Subcutaneous abdominal adipose tissue (tissue), 5 donors: ENCODE measurements around the gene ITIH3.

Source experiments
- H3K27ac ChIP-seq: one replicate; pipeline ENCODE4 v1.7.0; 2013; ENCODE audit warnings: low read depth, mild to moderate bottlenecking, inconsistent platforms, low read length, moderate library complexity
- H3K27me3 ChIP-seq, 5 donors: one replicate each; pipeline ENCODE4 v1.7.0; 2013; ENCODE audit warnings: low read length in 5 of 5, inconsistent platforms in 1 of 5; ENCODE audit not compliant: control insufficient read depth in 5 of 5, insufficient read depth in 4 of 5
- H3K36me3 ChIP-seq, 5 donors: one replicate each; pipeline ENCODE4 v1.7.0; 2013; ENCODE audit warnings: low read length in 5 of 5; ENCODE audit not compliant: control insufficient read depth in 5 of 5, insufficient read depth in 5 of 5
- H3K4me1 ChIP-seq, 5 donors: one replicate each; pipeline ENCODE4 v1.7.0; 2013; ENCODE audit warnings: low read length in 5 of 5, mild to moderate bottlenecking in 3 of 5, moderate library complexity in 1 of 5; ENCODE audit not compliant: control insufficient read depth in 5 of 5, insufficient read depth in 5 of 5
- H3K4me3 ChIP-seq, 5 donors: one replicate each; pipeline ENCODE4 v1.7.0; 2013; ENCODE audit warnings: low read length in 5 of 5, low read depth in 1 of 5
- H3K9ac ChIP-seq, 5 donors: one replicate each; pipeline ENCODE4 v1.7.0; 2013; ENCODE audit warnings: low read length in 5 of 5, mild to moderate bottlenecking in 4 of 5, moderate library complexity in 3 of 5
- H3K9me3 ChIP-seq, 5 donors: one replicate each; pipeline ENCODE4 v1.7.0; 2013; ENCODE audit warnings: low read length in 5 of 5; ENCODE audit not compliant: control insufficient read depth in 5 of 5
- donor health status: healthy.
- donor health status: healthy.
- donor health status: healthy.
- donor health status: healthy.
- donor health status: healthy.

Gene ITIH3

GRCh38 chr3:52848617-52849016, 54.0 kb downstream of the ITIH3 start:
- Histone ChIP-seq H3K36me3 (peaks cover 0 to 68% (median 56%) of the 10 kb centered on the region in 5 donors), H3K27ac (peak overlapping the region; percentile 54), H3K27me3 (no peaks in the 10 kb centered on the region), H3K4me3 (no peak overlapping the region), H3K9me3 (no peaks in the 10 kb centered on the region), H3K9ac (no peak overlapping the region), H3K4me1 (peaks cover 2 to 25% (median 11%) of the 10 kb centered on the region in 5 donors)

GRCh38 chr3:52849656-52850055, 55.1 kb downstream of the ITIH3 start:
- H3K9ac ChIP-seq = no peak overlapping the region
- H3K4me1 ChIP-seq = peaks cover 2 to 21% (median 6%) of the 10 kb centered on the region in 5 donors
- no peaks in the 10 kb centered on the region for H3K9me3 ChIP-seq
- H3K27me3 ChIP-seq = no peaks in the 10 kb centered on the region
- no peak overlapping the region for H3K4me3 ChIP-seq
- H3K36me3 ChIP-seq = peaks cover 0 to 67% (median 56%) of the 10 kb centered on the region in 5 donors
- H3K27ac ChIP-seq = no peak overlapping the region

GRCh38 chr3:52851348-52851747, 56.8 kb downstream of the ITIH3 start:
- peaks cover 3 to 73% (median 57%) of the 10 kb centered on the region in 5 donors for H3K36me3 ChIP-seq
- no peaks in the 10 kb centered on the region for H3K27me3 ChIP-seq
- H3K4me1 ChIP-seq = peaks cover 0 to 8% (median 0%) of the 10 kb centered on the region in 5 donors
- no peaks in the 10 kb centered on the region for H3K9me3 ChIP-seq
- no peak overlapping the region for H3K9ac ChIP-seq
- H3K4me3 ChIP-seq = no peak overlapping the region
- H3K27ac ChIP-seq = no peak overlapping the region

- H3K4me1 ChIP-seq = peaks cover 0 to 7% (median 0%) of the 10 kb centered on the region in 5 donors
- peaks cover 3 to 74% (median 59%) of the 10 kb centered on the region in 5 donors for H3K36me3 ChIP-seq
- no peak overlapping the region for H3K9ac ChIP-seq
- H3K27me3 ChIP-seq = no peaks in the 10 kb centered on the region
- H3K4me3 ChIP-seq = no peak overlapping the region
- H3K27ac ChIP-seq = no peak overlapping the region
- H3K9me3 ChIP-seq = no peaks in the 10 kb centered on the region
Measured at GRCh38 chr3:52852419-52852818, 57.8 kb downstream of the ITIH3 start.

- Histone ChIP-seq H3K4me3 (no peak overlapping the region), H3K4me1 (peaks cover 0 to 3% (median 0%) of the 10 kb centered on the region in 5 donors), H3K36me3 (peaks cover 3 to 59% (median 43%) of the 10 kb centered on the region in 5 donors), H3K9me3 (no peaks in the 10 kb centered on the region), H3K27me3 (no peaks in the 10 kb centered on the region), H3K9ac (no peak overlapping the region), H3K27ac (no peak overlapping the region)
Measured at GRCh38 chr3:52854013-52854412, 59.4 kb downstream of the ITIH3 start.

- Histone ChIP-seq H3K9me3 (no peaks in the 10 kb centered on the region), H3K9ac (no peak overlapping the region), H3K4me1 (no peaks in the 10 kb centered on the region), H3K27ac (no peak overlapping the region), H3K4me3 (no peak overlapping the region), H3K27me3 (no peaks in the 10 kb centered on the region), H3K36me3 (peaks cover 3 to 48% (median 28%) of the 10 kb centered on the region in 5 donors)
Measured at GRCh38 chr3:52856666-52857065, 62.1 kb downstream of the ITIH3 start.

GRCh38 chr3:52857133-52857532, 62.5 kb downstream of the ITIH3 start:
- H3K9ac ChIP-seq = no peak overlapping the region
- peaks cover 3 to 44% (median 23%) of the 10 kb centered on the region in 5 donors for H3K36me3 ChIP-seq
- H3K9me3 ChIP-seq = no peaks in the 10 kb centered on the region
- peaks cover 0 to 3% (median 0%) of the 10 kb centered on the region in 5 donors for H3K4me1 ChIP-seq
- no peaks in the 10 kb centered on the region for H3K27me3 ChIP-seq
- H3K27ac ChIP-seq = no peak overlapping the region
- H3K4me3 ChIP-seq = no peak overlapping the region

GRCh38 chr3:52857864-52858263, 63.3 kb downstream of the ITIH3 start:
- no peaks in the 10 kb centered on the region for H3K27me3 ChIP-seq
- H3K9me3 ChIP-seq = no peaks in the 10 kb centered on the region
- peaks cover 0 to 4% (median 0%) of the 10 kb centered on the region in 5 donors for H3K4me1 ChIP-seq
- no peak overlapping the region for H3K27ac ChIP-seq
- no peak overlapping the region for H3K4me3 ChIP-seq
- H3K36me3 ChIP-seq = peaks cover 3 to 39% (median 19%) of the 10 kb centered on the region in 5 donors
- H3K9ac ChIP-seq = no peak overlapping the region
